Activated CD8-positive, alpha-beta T cell treated with anti-CD3 and anti-CD28 coated beads for 36 hours (primary cell): Measurements from ENCODE around the gene SUSD6. TPM values are rescaled to one million over a fixed set of nuclear protein-coding genes. Genes with fewer than 3 reads are reported as not detected.

Experiments used
- ATAC-seq: fragments of 200-7000 bp; cut with Tn5 transposase; one replicate; pipeline ENCODE4 v1.10.0; 2021; ENCODE audit warnings: mild to moderate bottlenecking, moderate library complexity
- CTCF ChIA-PET: fragments of 350-600 bp; sonication (Branson Sonifier 250); formaldehyde crosslinking; loops from one replicate; lab custom pipeline; 2021; ENCODE audit warnings: antibody characterized with exemption; lab: Charles Lee
- POLR2A ChIA-PET: fragments of 350-600 bp; sonication (Branson Sonifier 250); formaldehyde crosslinking; loops from one replicate; lab custom pipeline; 2021; ENCODE audit warnings: antibody characterized with exemption; lab: Charles Lee
- DNase-seq: peaks from one replicate; pipeline ENCODE4 v3.0.0-alpha.2; 2020
- H3K27ac Mint-ChIP-seq: one replicate; pipeline ENCODE4 v1.8.0; 2021; ENCODE audit warnings: mild to moderate bottlenecking, mixed read lengths
- H3K27me3 Mint-ChIP-seq: one replicate; pipeline ENCODE4 v1.8.0; 2021; ENCODE audit warnings: mixed read lengths
- H3K36me3 Mint-ChIP-seq: one replicate; pipeline ENCODE4 v1.8.0; 2021; ENCODE audit warnings: low read depth, mixed read lengths
- H3K4me1 Mint-ChIP-seq: one replicate; pipeline ENCODE4 v1.8.0; 2021; ENCODE audit warnings: low read depth, mixed read lengths
- H3K4me3 Mint-ChIP-seq: one replicate; pipeline ENCODE4 v1.8.0; 2021; ENCODE audit warnings: mild to moderate bottlenecking, moderate library complexity, mixed read lengths
- H3K9me3 Mint-ChIP-seq: one replicate; pipeline ENCODE4 v1.8.0; 2021; ENCODE audit warnings: mixed read lengths
- intact Hi-C: fragments of 100-400 bp; cut with micrococcal nuclease; formaldehyde crosslinking; loops from one replicate; pipeline ENCODE4 v1.10.0; 2022
- total RNA-seq, 2 experiments: library from RNA; stranded (reverse); gene quantifications; one replicate each; pipeline ENCODE4 v1.2.3, GENCODE V29; 2021
- TF ChIP-seq, protein P1 (sequence below): fragments of 200-600 bp; IDR thresholded peaks from one replicate; pipeline ENCODE4 v1.8.0; 2022; ENCODE audit warnings: antibody characterized with exemption, mild to moderate bottlenecking

The SUSD6 gene
- total RNA-seq, 2 experiments from 2014 or later = 35.7 to 36.2 TPM

DNA sequence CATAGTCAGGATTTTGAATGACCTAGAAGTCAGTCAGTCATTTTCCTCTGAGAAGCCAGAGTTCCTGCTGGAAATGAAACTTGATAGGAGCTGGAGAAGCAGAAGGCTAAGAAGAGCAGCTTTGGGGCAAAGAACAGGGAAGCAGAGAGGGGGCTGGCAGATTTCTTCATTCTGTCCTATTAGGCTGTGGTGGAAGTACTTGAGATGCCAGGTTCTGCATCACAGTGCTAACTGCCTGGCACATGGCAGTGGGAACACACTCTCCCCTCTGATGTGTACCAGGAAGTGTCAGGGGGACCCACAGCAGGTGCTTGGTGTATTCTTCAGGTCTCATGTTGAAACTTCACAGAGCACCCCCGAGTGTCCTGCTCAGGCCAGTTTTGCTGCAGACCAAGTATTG lies 61.0 kb downstream of the SUSD6 start:
- intact Hi-C loops = no loop called here
- H3K27ac Mint-ChIP-seq = peak overlapping the region; percentile 63
- DNase-seq (no peak), ATAC-seq (no peak)
- peaks cover 40% of the 10 kb centered on the region for H3K36me3 Mint-ChIP-seq
- no peaks in the 10 kb centered on the region for H3K27me3 Mint-ChIP-seq
- POLR2A ChIA-PET = interaction anchor here (3.6 kb wide), 1 partner anchor 35 kb away, joined by 23 read pairs; no protein-coding TSS in a partner anchor
- TF ChIP-seq, protein P1, sequence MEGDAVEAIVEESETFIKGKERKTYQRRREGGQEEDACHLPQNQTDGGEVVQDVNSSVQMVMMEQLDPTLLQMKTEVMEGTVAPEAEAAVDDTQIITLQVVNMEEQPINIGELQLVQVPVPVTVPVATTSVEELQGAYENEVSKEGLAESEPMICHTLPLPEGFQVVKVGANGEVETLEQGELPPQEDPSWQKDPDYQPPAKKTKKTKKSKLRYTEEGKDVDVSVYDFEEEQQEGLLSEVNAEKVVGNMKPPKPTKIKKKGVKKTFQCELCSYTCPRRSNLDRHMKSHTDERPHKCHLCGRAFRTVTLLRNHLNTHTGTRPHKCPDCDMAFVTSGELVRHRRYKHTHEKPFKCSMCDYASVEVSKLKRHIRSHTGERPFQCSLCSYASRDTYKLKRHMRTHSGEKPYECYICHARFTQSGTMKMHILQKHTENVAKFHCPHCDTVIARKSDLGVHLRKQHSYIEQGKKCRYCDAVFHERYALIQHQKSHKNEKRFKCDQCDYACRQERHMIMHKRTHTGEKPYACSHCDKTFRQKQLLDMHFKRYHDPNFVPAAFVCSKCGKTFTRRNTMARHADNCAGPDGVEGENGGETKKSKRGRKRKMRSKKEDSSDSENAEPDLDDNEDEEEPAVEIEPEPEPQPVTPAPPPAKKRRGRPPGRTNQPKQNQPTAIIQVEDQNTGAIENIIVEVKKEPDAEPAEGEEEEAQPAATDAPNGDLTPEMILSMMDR = no peak
- peaks cover 90% of the 10 kb centered on the region for H3K4me1 Mint-ChIP-seq
- CTCF ChIA-PET = interaction anchor here (0.7 to 2.7 kb wide), 7 partner anchors 13 to 88 kb away, joined by 3 to 12 read pairs (median 4); no protein-coding TSS in a partner anchor
- no peak overlapping the region for H3K4me3 Mint-ChIP-seq
- no peaks in the 10 kb centered on the region for H3K9me3 Mint-ChIP-seq

DNA sequence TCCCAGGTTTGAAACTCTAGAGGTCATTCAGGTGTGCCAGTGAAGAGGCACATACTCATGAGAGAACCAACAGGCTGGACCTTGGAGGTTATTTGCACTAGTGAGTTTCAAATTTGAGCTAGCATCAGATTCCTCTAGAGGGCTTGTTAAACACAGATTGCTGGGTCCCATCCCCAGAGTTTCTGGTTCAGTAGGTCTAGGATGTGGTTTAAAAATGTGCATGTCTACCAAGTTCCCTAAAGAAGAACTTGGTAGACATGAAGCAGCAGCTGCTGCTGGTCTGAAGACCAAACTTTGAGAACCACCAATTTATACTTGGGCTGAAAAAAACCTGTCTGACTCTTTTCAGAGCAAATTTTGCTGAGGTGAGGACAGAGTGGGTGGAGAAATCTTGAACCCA lies 61.7 kb downstream of the SUSD6 start:
- peaks cover 89% of the 10 kb centered on the region for H3K4me1 Mint-ChIP-seq
- ATAC-seq = no peak
- peak overlapping the region; percentile 95 for H3K27ac Mint-ChIP-seq
- POLR2A ChIA-PET = interaction anchor here (0.8 to 3.7 kb wide), 6 partner anchors 10 to 95 kb away, joined by 3 to 29 read pairs (median 14); no protein-coding TSS in a partner anchor
- no peaks in the 10 kb centered on the region for H3K27me3 Mint-ChIP-seq
- H3K9me3 Mint-ChIP-seq = no peaks in the 10 kb centered on the region
- H3K36me3 Mint-ChIP-seq = peaks cover 36% of the 10 kb centered on the region
- intact Hi-C loops = no loop called here
- no peak for DNase-seq
- peak overlapping the region; percentile 17 for H3K4me3 Mint-ChIP-seq
- CTCF ChIA-PET = interaction anchor here (0.7 to 3.0 kb wide), 9 partner anchors 13 to 88 kb away, joined by 3 to 12 read pairs (median 5); no protein-coding TSS in a partner anchor
- TF ChIP-seq, protein P1 = no peak

- POLR2A ChIA-PET = interaction anchor here (0.8 to 3.7 kb wide), 9 partner anchors 8 to 94 kb away, joined by 3 to 29 read pairs (median 6); no protein-coding TSS in a partner anchor
- Mint-ChIP-seq H3K36me3 (peaks cover 36% of the 10 kb centered on the region), H3K9me3 (no peaks in the 10 kb centered on the region), H3K4me3 (peak overlapping the region; percentile 17), H3K4me1 (peaks cover 84% of the 10 kb centered on the region), H3K27ac (peak overlapping the region; percentile 95), H3K27me3 (no peaks in the 10 kb centered on the region)
- TF ChIP-seq, protein P1 = no peak
- intact Hi-C loops = loop anchor here (2.0 kb wide), 1 partner anchor 31 kb away; no protein-coding TSS in a partner anchor
- DNase-seq = peak; percentile 36
- no peak for ATAC-seq
- CTCF ChIA-PET = interaction anchor here (1.3 to 3.0 kb wide), 10 partner anchors 11 to 68 kb away, joined by 4 to 12 read pairs (median 6); no protein-coding TSS in a partner anchor
These were observed 62.3 kb downstream of the SUSD6 start for GRCh38 chr14:69673578-69674305.

- TF ChIP-seq, protein P1 = no peak
- Mint-ChIP-seq H3K27me3 (no peaks in the 10 kb centered on the region), H3K4me1 (peaks cover 77% of the 10 kb centered on the region), H3K9me3 (no peaks in the 10 kb centered on the region), H3K27ac (peak overlapping the region; percentile 95), H3K4me3 (peak overlapping the region; percentile 44), H3K36me3 (peaks cover 30% of the 10 kb centered on the region)
- ChIA-PET POLR2A (interaction anchor here (0.6 to 3.7 kb wide), 13 partner anchors 9 to 93 kb away, joined by 3 to 29 read pairs (median 4); partner anchors contain the start of gene SUSD6), CTCF (interaction anchor here (1.3 to 3.0 kb wide), 8 partner anchors 10 to 69 kb away, joined by 4 to 12 read pairs (median 6); no protein-coding TSS in a partner anchor)
- peak; percentile 36 for DNase-seq
- intact Hi-C loops = loop anchor here (2.0 to 5.0 kb wide), 2 partner anchors 32 to 43 kb away; no protein-coding TSS in a partner anchor
- ATAC-seq = peak; percentile 24
These were observed 63.3 kb downstream of the SUSD6 start for GRCh38 chr14:69674546-69675244.
